GM21447 (cell line): Measurements from ENCODE around the gene HSP90AB1.

Source experiments
- ATAC-seq: cut with Tn5 transposase; IDR thresholded peaks from one replicate; pipeline ENCODE4 v1.9.1; 2021; ENCODE audit not compliant: unreplicated experiment

The HSP90AB1 gene

DNA sequence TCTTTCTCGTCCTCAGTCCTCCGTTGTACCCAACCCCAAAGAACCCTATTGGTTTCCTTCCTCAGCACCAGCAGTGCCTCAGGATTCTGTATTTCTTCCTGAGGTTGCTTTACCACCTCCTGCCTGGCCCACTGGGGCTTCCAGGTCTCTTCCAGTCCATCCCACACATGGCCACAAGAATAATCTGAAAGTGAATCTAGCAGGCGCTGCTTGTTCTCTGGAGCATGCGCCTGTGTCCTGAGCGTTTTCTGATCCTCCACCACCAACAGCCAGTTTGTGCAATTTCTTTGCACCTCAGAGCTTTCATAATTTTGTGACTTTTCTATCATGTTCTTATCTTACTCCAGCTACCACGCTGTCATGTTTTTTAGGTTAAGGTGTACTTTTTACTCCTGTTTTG is 11.6 kb upstream of the HSP90AB1 start:
- no peak for ATAC-seq

- ATAC-seq: no peak
Observed at GRCh38 chr6:44235891-44236516, 10.9 kb upstream of the HSP90AB1 start.

- peak; percentile 83 for ATAC-seq
Observed at GRCh38 chr6:44237021-44237812, 9.7 kb upstream of the HSP90AB1 start.

- peak; percentile 75 for ATAC-seq
Observed at GRCh38 chr6:44237813-44238433, 9.0 kb upstream of the HSP90AB1 start.

DNA sequence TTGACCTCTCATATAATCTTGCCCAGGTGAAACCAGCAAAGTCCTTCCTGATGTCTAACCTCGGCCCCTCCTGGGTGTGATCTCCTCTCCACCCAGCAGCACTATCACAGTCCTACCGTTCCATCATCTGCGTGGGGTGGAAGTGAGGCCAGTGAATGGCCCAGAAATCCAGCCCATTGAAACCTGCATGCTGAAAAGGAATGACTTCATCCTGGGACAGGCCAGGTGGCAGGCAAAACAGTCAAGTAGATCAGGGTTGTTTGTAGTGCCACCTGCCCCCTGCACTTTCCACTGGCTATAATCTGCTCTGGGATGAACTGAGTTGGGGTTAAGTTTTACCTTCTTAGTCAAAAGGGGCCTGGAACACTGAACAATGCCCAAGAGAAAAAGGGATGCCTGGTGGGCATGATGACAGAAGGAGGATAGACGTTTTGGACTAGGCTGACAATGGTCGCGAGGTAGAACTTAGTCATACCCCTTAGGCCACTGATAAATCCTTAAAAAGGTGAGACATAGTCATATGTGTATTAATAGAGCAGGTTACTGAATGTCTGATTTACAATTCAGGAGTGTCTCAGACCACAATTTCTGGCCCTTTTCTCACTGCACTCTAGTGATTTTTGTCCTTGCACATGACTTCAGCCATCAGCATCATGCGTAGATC is 8.1 kb upstream of the HSP90AB1 start:
- ATAC-seq: no peak

- no peak for ATAC-seq
Observed at GRCh38 chr6:44243345-44243744, 3.6 kb upstream of the HSP90AB1 start.

- no peak for ATAC-seq
Observed at GRCh38 chr6:44245391-44245911, 1.4 kb upstream of the HSP90AB1 start.

DNA sequence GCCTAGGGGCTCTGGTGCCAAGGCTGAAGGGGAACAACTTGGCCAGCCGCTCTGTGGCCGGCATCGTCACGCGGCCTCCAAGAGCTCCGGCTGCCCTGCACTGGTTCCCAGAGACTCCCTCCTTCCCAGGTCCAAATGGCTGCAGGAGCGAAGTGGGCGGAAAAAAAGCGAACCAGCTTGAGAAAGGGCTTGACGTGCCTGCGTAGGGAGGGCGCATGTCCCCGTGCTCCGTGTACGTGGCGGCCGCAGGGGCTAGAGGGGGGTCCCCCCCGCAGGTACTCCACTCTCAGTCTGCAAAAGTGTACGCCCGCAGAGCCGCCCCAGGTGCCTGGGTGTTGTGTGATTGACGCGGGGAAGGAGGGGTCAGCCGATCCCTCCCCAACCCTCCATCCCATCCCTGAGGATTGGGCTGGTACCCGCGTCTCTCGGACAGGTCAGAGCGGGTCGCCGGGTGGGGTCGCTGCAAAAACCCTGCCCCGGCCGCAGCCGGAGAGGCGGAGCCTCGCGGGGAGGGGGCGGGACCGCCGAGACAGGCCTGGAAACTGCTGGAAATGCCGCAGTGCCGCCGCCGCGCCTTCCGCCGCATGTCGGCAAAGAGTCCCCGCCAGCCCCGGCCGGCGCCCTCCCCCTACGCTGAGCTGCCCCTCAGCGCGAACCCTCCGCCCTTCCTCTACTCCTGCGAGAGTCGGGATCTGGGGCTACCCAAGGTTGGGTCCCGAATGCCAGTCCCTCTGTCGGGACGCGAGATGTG is 814 bp upstream of the HSP90AB1 start:
- peak; percentile 43 for ATAC-seq

- ATAC-seq: peak; percentile 26
Observed at GRCh38 chr6:44247338-44248302, 719 bp downstream of the HSP90AB1 start.

DNA sequence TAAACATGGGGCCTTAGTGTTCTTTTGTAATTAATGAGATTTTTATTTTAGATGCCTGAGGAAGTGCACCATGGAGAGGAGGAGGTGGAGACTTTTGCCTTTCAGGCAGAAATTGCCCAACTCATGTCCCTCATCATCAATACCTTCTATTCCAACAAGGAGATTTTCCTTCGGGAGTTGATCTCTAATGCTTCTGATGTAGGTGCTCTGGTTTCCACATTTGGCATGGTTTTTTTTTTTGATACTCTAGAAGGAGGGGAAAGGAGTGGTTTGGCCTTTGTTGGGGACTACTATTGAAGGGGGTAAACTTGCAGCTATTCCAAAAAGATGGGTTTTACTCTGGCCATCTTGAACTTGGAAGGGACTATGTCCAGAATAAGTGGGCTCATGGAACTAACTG is 1.7 kb downstream of the HSP90AB1 start:
- no peak for ATAC-seq

- no peak for ATAC-seq
Observed at GRCh38 chr6:44249082-44249748, 2.3 kb downstream of the HSP90AB1 start.

- no peak for ATAC-seq
Observed at GRCh38 chr6:44250067-44250717, 3.3 kb downstream of the HSP90AB1 start.

GRCh38 chr6:44250718-44251123 is 3.8 kb downstream of the HSP90AB1 start:
- no peak for ATAC-seq

DNA sequence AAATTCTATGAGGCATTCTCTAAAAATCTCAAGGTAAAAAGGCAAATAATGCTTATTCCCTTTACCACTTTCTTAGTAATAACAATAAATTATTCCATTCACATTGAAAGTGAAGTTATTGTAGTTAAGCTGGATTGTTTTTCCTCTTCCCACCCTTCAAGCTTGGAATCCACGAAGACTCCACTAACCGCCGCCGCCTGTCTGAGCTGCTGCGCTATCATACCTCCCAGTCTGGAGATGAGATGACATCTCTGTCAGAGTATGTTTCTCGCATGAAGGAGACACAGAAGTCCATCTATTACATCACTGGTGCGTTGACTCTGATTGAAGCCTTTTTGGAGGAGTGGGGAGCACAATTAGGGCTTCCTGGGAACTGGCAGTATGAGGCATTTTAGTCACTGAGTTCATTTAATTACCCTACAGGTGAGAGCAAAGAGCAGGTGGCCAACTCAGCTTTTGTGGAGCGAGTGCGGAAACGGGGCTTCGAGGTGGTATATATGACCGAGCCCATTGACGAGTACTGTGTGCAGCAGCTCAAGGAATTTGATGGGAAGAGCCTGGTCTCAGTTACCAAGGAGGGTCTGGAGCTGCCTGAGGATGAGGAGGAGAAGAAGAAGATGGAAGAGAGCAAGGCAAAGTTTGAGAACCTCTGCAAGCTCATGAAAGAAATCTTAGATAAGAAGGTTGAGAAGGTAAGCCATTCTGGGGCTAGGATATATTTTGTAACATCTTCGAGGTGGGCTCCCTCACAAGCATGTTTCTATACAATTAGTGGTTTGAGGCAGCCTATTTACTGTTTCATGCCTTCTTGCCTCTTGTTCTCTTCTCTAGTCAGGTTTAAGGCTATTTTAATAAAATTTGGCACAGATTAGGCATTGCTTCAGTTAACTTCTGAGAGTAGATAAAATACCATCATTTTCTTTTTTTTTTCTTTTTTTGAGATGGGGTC is 4.9 kb downstream of the HSP90AB1 start:
- no peak for ATAC-seq

- no peak for ATAC-seq
Observed at GRCh38 chr6:44253307-44254101, 6.6 kb downstream of the HSP90AB1 start.
